Ishikawa (cell line): Measurements from ENCODE around the gene ZNF853.

ENCODE experiments used
- CEBPB ChIP-seq: IDR thresholded peaks from 2 replicates; pipeline ENCODE4 v1.6.1; 2012
- CREB1 ChIP-seq: IDR thresholded peaks from 2 replicates; pipeline ENCODE4 v1.6.1; 2012; ENCODE audit warnings: low read depth
- EGR1 ChIP-seq: IDR thresholded peaks from 2 replicates; pipeline ENCODE4 v1.6.1; 2012
- EP300 ChIP-seq: IDR thresholded peaks from 2 replicates; pipeline ENCODE4 v1.6.1; 2012; ENCODE audit warnings: borderline replicate concordance
- FOXM1 ChIP-seq: IDR thresholded peaks from 2 replicates; pipeline ENCODE4 v1.6.1; 2012; ENCODE audit warnings: low read depth, borderline replicate concordance
- NFIC ChIP-seq: IDR thresholded peaks from 2 replicates; pipeline ENCODE4 v1.6.1; 2012
- RAD21 ChIP-seq: IDR thresholded peaks from 2 replicates; pipeline ENCODE4 v1.6.1; 2012; ENCODE audit warnings: low read depth
- REST ChIP-seq: IDR thresholded peaks from 2 replicates; pipeline ENCODE4 v1.6.1; 2012; ENCODE audit warnings: low read depth, mild to moderate bottlenecking
- TAF1 ChIP-seq: IDR thresholded peaks from 2 replicates; pipeline ENCODE4 v1.6.1; 2012; ENCODE audit warnings: low read depth, mild to moderate bottlenecking
- TCF12 ChIP-seq: IDR thresholded peaks from 2 replicates; pipeline ENCODE4 v1.6.1; 2012; ENCODE audit warnings: low read depth
- TEAD4 ChIP-seq: IDR thresholded peaks from 2 replicates; pipeline ENCODE4 v1.6.1; 2012
- USF1 ChIP-seq: IDR thresholded peaks from 2 replicates; pipeline ENCODE4 v1.6.1; 2012
- YY1 ChIP-seq: IDR thresholded peaks from 2 replicates; pipeline ENCODE4 v1.6.1; 2012; ENCODE audit warnings: low read depth
- ZBTB7A ChIP-seq: IDR thresholded peaks from 2 replicates; pipeline ENCODE4 v1.6.1; 2012; ENCODE audit warnings: low read depth
- TF ChIP-seq, protein P1 (sequence below): IDR thresholded peaks from 2 replicates; pipeline ENCODE4 v1.6.1; 2012

Gene ZNF853

GRCh38 chr7:6616854-6617643 is 1.6 kb downstream of the ZNF853 start:
- no peak for TF ChIP-seq TEAD4
- no peak for TF ChIP-seq USF1
- TF ChIP-seq CREB1 = no peak
- TF ChIP-seq EGR1 = no peak
- TF ChIP-seq RAD21 = no peak
- no peak for TF ChIP-seq REST
- TF ChIP-seq NFIC = no peak
- TF ChIP-seq TCF12 = no peak
- TF ChIP-seq FOXM1 = no peak
- TF ChIP-seq, protein P1, sequence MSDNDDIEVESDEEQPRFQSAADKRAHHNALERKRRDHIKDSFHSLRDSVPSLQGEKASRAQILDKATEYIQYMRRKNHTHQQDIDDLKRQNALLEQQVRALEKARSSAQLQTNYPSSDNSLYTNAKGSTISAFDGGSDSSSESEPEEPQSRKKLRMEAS = no peak
- no peak for TF ChIP-seq ZBTB7A

GRCh38 chr7:6618621-6619020 is 3.2 kb downstream of the ZNF853 start:
- TF ChIP-seq EGR1 (no peak), YY1 (no peak), EP300 (no peak), TAF1 (no peak), TCF12 (no peak), REST (no peak)
- TF ChIP-seq, protein P1 = no peak

GRCh38 chr7:6619961-6620360 is 4.6 kb downstream of the ZNF853 start:
- TF ChIP-seq, protein P1 = no peak
- TF ChIP-seq ZBTB7A (no peak), EP300 (no peak)

DNA sequence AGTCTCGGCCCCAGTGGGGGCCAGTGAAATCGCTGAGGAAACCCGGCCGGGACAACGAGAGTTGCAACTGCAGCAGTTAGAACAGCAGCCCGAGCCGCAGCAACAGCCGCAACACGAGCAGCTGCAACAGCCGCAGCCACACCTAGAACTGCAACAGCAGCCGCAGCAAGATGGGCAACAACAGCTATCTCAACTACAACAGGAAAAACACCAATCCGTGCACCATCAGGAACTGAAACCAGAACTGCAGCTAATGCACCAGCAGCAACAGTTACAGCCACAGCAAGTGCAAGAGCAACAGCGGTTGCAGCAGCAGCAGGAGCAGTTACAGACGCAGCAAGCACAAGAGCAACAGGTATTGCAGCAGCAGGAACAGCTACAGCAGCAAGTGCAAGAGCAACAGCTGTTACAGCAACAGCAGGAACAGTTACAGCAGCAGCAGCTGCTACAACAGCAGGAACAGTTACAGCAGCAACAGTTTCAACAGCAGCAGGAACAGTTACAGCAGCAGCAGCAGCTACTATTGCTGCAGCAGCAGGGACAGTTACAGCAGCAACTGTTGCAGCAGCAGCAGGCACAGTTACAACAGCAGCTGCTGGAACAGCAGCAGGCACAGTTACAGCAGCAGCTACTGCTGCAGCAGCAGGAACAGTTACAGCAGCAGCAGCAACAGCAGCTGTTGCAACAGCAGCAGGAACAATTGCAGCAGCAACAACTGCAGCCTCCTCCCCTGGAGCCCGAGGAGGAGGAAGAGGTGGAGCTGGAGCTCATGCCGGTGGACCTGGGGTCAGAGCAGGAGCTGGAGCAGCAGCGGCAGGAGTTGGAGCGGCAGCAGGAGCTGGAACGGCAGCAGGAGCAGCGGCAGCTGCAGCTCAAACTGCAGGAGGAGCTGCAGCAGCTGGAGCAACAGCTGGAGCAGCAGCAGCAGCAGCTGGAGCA is 6.1 kb downstream of the ZNF853 start:
- TF ChIP-seq ZBTB7A (no peak), CREB1 (no peak), CEBPB (no peak), FOXM1 (no peak), TEAD4 (no peak), USF1 (no peak)
- TF ChIP-seq, protein P1 = no peak

GRCh38 chr7:6622134-6622710 is 6.8 kb downstream of the ZNF853 start:
- TF ChIP-seq REST = no peak
- no peak for TF ChIP-seq TAF1
- no peak for TF ChIP-seq TEAD4
- no peak for TF ChIP-seq EGR1
- TF ChIP-seq YY1 = no peak
- no peak for TF ChIP-seq USF1
- no peak for TF ChIP-seq RAD21
- TF ChIP-seq ZBTB7A = no peak
- no peak for TF ChIP-seq CEBPB
- TF ChIP-seq, protein P1 = no peak
- no peak for TF ChIP-seq EP300
- TF ChIP-seq CREB1 = no peak
- no peak for TF ChIP-seq FOXM1
- TF ChIP-seq TCF12 = no peak
- no peak for TF ChIP-seq NFIC
